ENCODE results near the gene PLXNA3. TPM values are rescaled to one million over a fixed set of nuclear protein-coding genes. Genes with fewer than 3 reads are reported as not detected.

Gene PLXNA3
- polyA plus RNA-seq, 4 donors, result 38.6 to 50.2 (median 47.5) TPM

GRCh38 chrX:154434394-154435168, 23.5 kb upstream of the PLXNA3 start:
- no peak for DNase-seq (ENCODE audit: low read depth in 4 of 4, low spot score in 3 of 4)

- DNase-seq (ENCODE audit: low read depth in 4 of 4, low spot score in 3 of 4), result no peak
Observed at GRCh38 chrX:154435171-154435733, 22.8 kb upstream of the PLXNA3 start.

- DNase-seq (ENCODE audit: low read depth in 4 of 4, low spot score in 3 of 4), result no peak
Observed at GRCh38 chrX:154436374-154436982, 21.6 kb upstream of the PLXNA3 start.

GRCh38 chrX:154436983-154437752, 20.9 kb upstream of the PLXNA3 start, which contains the start of gene GDI1:
Gene GDI1 (plus strand): TSS chrX:154437154. CDS start chrX:154437255, 101 bp downstream.
- no peak for DNase-seq (ENCODE audit: low read depth in 4 of 4, low spot score in 3 of 4)

- DNase-seq (ENCODE audit: low read depth in 4 of 4, low spot score in 3 of 4), result no peak
Observed at GRCh38 chrX:154437971-154438893, 19.8 kb upstream of the PLXNA3 start.

GRCh38 chrX:154439841-154440240, 18.2 kb upstream of the PLXNA3 start:
- no peak for DNase-seq (ENCODE audit: low read depth in 4 of 4, low spot score in 3 of 4)

GRCh38 chrX:154440623-154441357, 17.3 kb upstream of the PLXNA3 start:
- no peak for DNase-seq (ENCODE audit: low read depth in 4 of 4, low spot score in 3 of 4)

- DNase-seq (ENCODE audit: low read depth in 4 of 4, low spot score in 3 of 4), result no peak
Observed at GRCh38 chrX:154441564-154441963, 16.5 kb upstream of the PLXNA3 start.

GRCh38 chrX:154441984-154442707, 15.9 kb upstream of the PLXNA3 start:
- DNase-seq (ENCODE audit: low read depth in 4 of 4, low spot score in 3 of 4), result no peak

- no peak for DNase-seq (ENCODE audit: low read depth in 4 of 4, low spot score in 3 of 4)
Observed at GRCh38 chrX:154443479-154443910, 14.6 kb upstream of the PLXNA3 start.

- DNase-seq (ENCODE audit: low read depth in 4 of 4, low spot score in 3 of 4), result no peak
Observed at GRCh38 chrX:154443992-154444754, 13.9 kb upstream of the PLXNA3 start, which contains the start of gene FAM50A. Gene FAM50A (plus strand): TSS chrX:154444141. CDS start chrX:154444236, 95 bp downstream.

GRCh38 chrX:154444755-154445246, 13.3 kb upstream of the PLXNA3 start:
- DNase-seq (ENCODE audit: low read depth in 4 of 4, low spot score in 3 of 4), result no peak

GRCh38 chrX:154445776-154446175, 12.3 kb upstream of the PLXNA3 start:
- DNase-seq (ENCODE audit: low read depth in 4 of 4, low spot score in 3 of 4), result no peak

GRCh38 chrX:154446430-154446829, 11.7 kb upstream of the PLXNA3 start:
- DNase-seq (ENCODE audit: low read depth in 4 of 4, low spot score in 3 of 4), result no peak

GRCh38 chrX:154448484-154448883, 9.6 kb upstream of the PLXNA3 start:
- DNase-seq (ENCODE audit: low read depth in 4 of 4, low spot score in 3 of 4), result no peak

GRCh38 chrX:154449618-154450017, 8.5 kb upstream of the PLXNA3 start:
- no peak for DNase-seq (ENCODE audit: low read depth in 4 of 4, low spot score in 3 of 4)

GRCh38 chrX:154450312-154450711, 7.8 kb upstream of the PLXNA3 start:
- no peak for DNase-seq (ENCODE audit: low read depth in 4 of 4, low spot score in 3 of 4)

GRCh38 chrX:154452823-154453222, 5.3 kb upstream of the PLXNA3 start:
- DNase-seq (ENCODE audit: low read depth in 4 of 4, low spot score in 3 of 4), result no peak
